Cardiac muscle cell (in vitro differentiated cells and primary cell): Measurements from ENCODE around the gene SIGLEC1. TPM values are rescaled to one million over a fixed set of nuclear protein-coding genes. Genes with fewer than 3 reads are reported as not detected.

Experiments
- DNase-seq, 2 donors: peaks; one replicate each; pipeline versions ENCODE4 v3.0.0 to v3.0.0-alpha.2; 2010 to 2017; ENCODE audit warnings: low read depth in 1 of 2, low spot score in 1 of 2
- H3K27ac ChIP-seq: fragments of 200-600 bp; sonication (generic); 2 replicates; pipeline ENCODE4 v1.5.1; 2016
- H3K27me3 ChIP-seq: fragments of 200-600 bp; sonication (generic); 2 replicates; pipeline ENCODE4 v1.6.0; 2016; ENCODE audit warnings: control low read depth
- H3K36me3 ChIP-seq: fragments of 200-600 bp; sonication (generic); 2 replicates; pipeline ENCODE4 v1.5.1; 2016; ENCODE audit warnings: control low read depth
- H3K4me1 ChIP-seq: fragments of 200-600 bp; sonication (generic); 2 replicates; pipeline ENCODE4 v1.8.1; 2017; ENCODE audit warnings: low read depth, mild to moderate bottlenecking, mixed run types
- H3K4me3 ChIP-seq: fragments of 200-600 bp; sonication (generic); 2 replicates; pipeline ENCODE4 v1.5.1; 2016; ENCODE audit warnings: mild to moderate bottlenecking
- H3K9me3 ChIP-seq: fragments of 200-600 bp; sonication (generic); 2 replicates; pipeline ENCODE4 v1.5.1; 2017; ENCODE audit warnings: low read depth, mild to moderate bottlenecking, control low read depth
- CTCF ChIP-seq: IDR thresholded peaks from 2 replicates; pipeline ENCODE4 v1.5.1; 2012; ENCODE audit warnings: low read depth, mild to moderate bottlenecking, low read length
- polyA plus RNA-seq: library from polyadenylated mRNA; unstranded; fragments of >200 nt; fragmentation: Nextera tagmentation; extraction: Ambion mirVana; gene quantifications from 2 replicates; pipeline ENCODE4 v1.2.1, GENCODE V29; 2016
- total RNA-seq: library from RNA; depleted of rRNA; stranded (reverse); fragments of >200 nt; gene quantifications from 2 replicates; pipeline ENCODE4 v1.2.3, GENCODE V29; 2016

Gene SIGLEC1
- total and polyA plus RNA-seq, 2 experiments from 2014 or later = not detected

GRCh38 chr20:3757268-3757667, 44.9 kb upstream of the SIGLEC1 start:
- H3K36me3 ChIP-seq = no peaks in the 10 kb centered on the region
- no peaks in the 10 kb centered on the region for H3K9me3 ChIP-seq
- no peak overlapping the region for H3K4me3 ChIP-seq
- no peak for TF ChIP-seq CTCF
- H3K27ac ChIP-seq = no peak overlapping the region
- no peak for DNase-seq
- peaks cover 7% of the 10 kb centered on the region for H3K27me3 ChIP-seq
- no peaks in the 10 kb centered on the region for H3K4me1 ChIP-seq

GRCh38 chr20:3755814-3756480, 43.5 kb upstream of the SIGLEC1 start:
- Histone ChIP-seq H3K36me3 (no peaks in the 10 kb centered on the region), H3K4me3 (no peak overlapping the region), H3K4me1 (no peaks in the 10 kb centered on the region), H3K9me3 (no peaks in the 10 kb centered on the region), H3K27me3 (peaks cover 20% of the 10 kb centered on the region), H3K27ac (no peak overlapping the region)
- TF ChIP-seq CTCF = no peak
- no peak for DNase-seq

DNA sequence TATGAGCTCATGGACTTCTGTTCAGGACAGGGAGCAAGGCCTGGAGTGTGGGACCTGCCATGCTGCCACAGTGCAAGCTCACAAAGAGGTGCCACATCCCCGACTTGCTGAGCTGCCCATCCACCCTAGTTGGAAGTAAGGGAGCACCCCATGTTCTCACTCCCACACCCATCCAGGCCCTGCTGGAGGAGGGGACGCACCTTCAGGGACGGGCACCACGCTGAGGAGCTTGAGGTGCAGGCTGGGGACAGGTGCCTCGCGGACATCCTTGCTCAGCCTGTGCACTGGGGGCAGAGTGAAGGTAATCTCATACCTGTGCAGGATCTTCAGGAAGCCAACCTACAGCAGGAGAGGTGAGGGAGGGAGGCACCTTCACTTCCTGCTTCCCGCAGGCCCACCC, 42.9 kb upstream of the SIGLEC1 start:
- H3K4me3 ChIP-seq = no peak overlapping the region
- TF ChIP-seq CTCF = no peak
- H3K4me1 ChIP-seq = no peaks in the 10 kb centered on the region
- no peak overlapping the region for H3K27ac ChIP-seq
- peaks cover 27% of the 10 kb centered on the region for H3K27me3 ChIP-seq
- DNase-seq = no peak
- no peaks in the 10 kb centered on the region for H3K36me3 ChIP-seq
- no peaks in the 10 kb centered on the region for H3K9me3 ChIP-seq

DNA sequence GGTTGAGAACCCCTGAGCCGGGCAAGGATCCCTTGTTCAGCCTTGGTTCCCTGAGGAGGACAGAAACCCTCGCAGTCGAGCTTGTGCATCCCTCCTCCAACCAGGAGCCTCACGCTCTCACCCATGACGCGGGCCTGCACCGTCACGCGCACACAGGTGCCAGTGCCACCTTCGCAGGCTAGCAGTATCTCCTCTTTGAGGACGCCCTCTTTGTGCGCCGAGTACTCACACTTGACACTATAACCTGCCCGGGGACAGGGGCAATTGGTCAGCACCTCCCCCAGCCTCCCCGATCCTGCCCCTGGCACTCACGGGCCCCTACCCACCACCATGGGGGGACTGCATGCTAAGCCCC, 41.9 kb upstream of the SIGLEC1 start:
- no peak overlapping the region for H3K27ac ChIP-seq
- no peaks in the 10 kb centered on the region for H3K9me3 ChIP-seq
- no peak for DNase-seq
- no peaks in the 10 kb centered on the region for H3K36me3 ChIP-seq
- no peak for TF ChIP-seq CTCF
- H3K27me3 ChIP-seq = peaks cover 37% of the 10 kb centered on the region
- H3K4me1 ChIP-seq = no peaks in the 10 kb centered on the region
- H3K4me3 ChIP-seq = no peak overlapping the region

GRCh38 chr20:3753501-3754275, 41.3 kb upstream of the SIGLEC1 start:
- no peak for TF ChIP-seq CTCF
- H3K36me3 ChIP-seq = no peaks in the 10 kb centered on the region
- H3K9me3 ChIP-seq = no peaks in the 10 kb centered on the region
- no peak overlapping the region for H3K4me3 ChIP-seq
- peaks cover 42% of the 10 kb centered on the region for H3K27me3 ChIP-seq
- no peak overlapping the region for H3K27ac ChIP-seq
- no peaks in the 10 kb centered on the region for H3K4me1 ChIP-seq
- no peak for DNase-seq
